Keratinocyte (primary cell): ENCODE results near the gene MRPS5. TPM values are rescaled to one million over a fixed set of nuclear protein-coding genes. Genes with fewer than 3 reads are reported as not detected.

Experiments used
- DNase-seq: peaks from one replicate; pipeline ENCODE4 v3.0.0-alpha.2; 2011; ENCODE audit warnings: low read depth, missing footprints, low spot score
- FAIRE-seq: peaks from 2 replicates; lab custom pipeline; 2011; peaks lifted over from hg19 to GRCh38; lab: Jason Lieb, UNC
- H2AFZ ChIP-seq: 2 replicates; pipeline ENCODE4 v1.6.0; 2012; ENCODE audit warnings: low read length, control low read depth, inconsistent platforms; ENCODE audit not compliant: control insufficient read depth
- H3K27ac ChIP-seq: 2 replicates; pipeline ENCODE4 v1.5.1; 2011; ENCODE audit warnings: low read length; ENCODE audit not compliant: control insufficient read depth, insufficient read depth
- H3K27me3 ChIP-seq: 3 replicates; pipeline ENCODE4 v1.6.0; 2011; ENCODE audit warnings: low read length; ENCODE audit not compliant: control insufficient read depth, insufficient read depth; ENCODE audit errors: extremely low read depth
- H3K36me3 ChIP-seq, 2 experiments: 2 replicates in 1 of 2; 3 replicates in 1 of 2; pipeline ENCODE4 v1.5.1; 2011; ENCODE audit warnings: low read length in 2 of 2, mild to moderate bottlenecking in 1 of 2; ENCODE audit not compliant: control insufficient read depth in 2 of 2, insufficient read depth in 2 of 2; ENCODE audit errors: extremely low read depth in 1 of 2
- H3K4me1 ChIP-seq: 3 replicates; pipeline ENCODE4 v1.5.1; 2011; ENCODE audit warnings: low read length; ENCODE audit not compliant: control insufficient read depth, insufficient read depth; ENCODE audit errors: extremely low read depth
- H3K4me2 ChIP-seq: 3 replicates; pipeline ENCODE4 v1.6.0; 2011; ENCODE audit warnings: low read depth, low read length; ENCODE audit not compliant: control insufficient read depth, insufficient read depth; ENCODE audit errors: extremely low read depth
- H3K4me3 ChIP-seq, 3 experiments: fragments of 200-600 bp in 1 of 3; sonication (generic) in 1 of 3; 2 replicates in 2 of 3; 3 replicates in 1 of 3; pipeline ENCODE4 v1.5.1; 2011 to 2016; ENCODE audit warnings: low read length in 3 of 3, mild to moderate bottlenecking in 3 of 3, control low read depth in 2 of 3, inconsistent platforms in 1 of 3, low read depth in 1 of 3, mixed read lengths in 1 of 3, mixed run types in 1 of 3, moderate library complexity in 1 of 3; ENCODE audit not compliant: control insufficient read depth in 2 of 3, insufficient read depth in 2 of 3; ENCODE audit errors: extremely low read depth in 1 of 3
- H3K79me2 ChIP-seq: 2 replicates; pipeline ENCODE4 v1.6.0; 2012; ENCODE audit warnings: low read length; ENCODE audit not compliant: control insufficient read depth, insufficient read depth
- H3K9ac ChIP-seq: 3 replicates; pipeline ENCODE4 v1.6.0; 2011; ENCODE audit warnings: low read length; ENCODE audit not compliant: control insufficient read depth, insufficient read depth; ENCODE audit errors: extremely low read depth
- H3K9me1 ChIP-seq: 3 replicates; pipeline ENCODE4 v1.6.0; 2011; ENCODE audit warnings: low read length; ENCODE audit not compliant: control insufficient read depth, insufficient read depth; ENCODE audit errors: extremely low read depth
- H3K9me3 ChIP-seq: 2 replicates; pipeline ENCODE4 v1.5.1; 2012; ENCODE audit warnings: low read depth, low read length; ENCODE audit not compliant: control insufficient read depth
- H4K20me1 ChIP-seq: 3 replicates; pipeline ENCODE4 v1.6.0; 2011; ENCODE audit warnings: low read length; ENCODE audit not compliant: control insufficient read depth, insufficient read depth; ENCODE audit errors: extremely low read depth
- CTCF ChIP-seq, 3 experiments: IDR thresholded peaks in 1 of 3; conservative IDR thresholded peaks in 1 of 3; optimal IDR thresholded peaks in 1 of 3; 2 replicates in 2 of 3; 3 replicates in 1 of 3; pipeline versions ENCODE3 to v1.5.1; 2011; ENCODE audit warnings: low read length in 3 of 3, mild to moderate bottlenecking in 3 of 3, moderate library complexity in 2 of 3, control low read depth in 1 of 3, inconsistent platforms in 1 of 3; ENCODE audit not compliant: insufficient read depth in 2 of 3; ENCODE audit errors: extremely low read depth in 1 of 3
- EZH2 ChIP-seq: IDR thresholded peaks from one replicate; pipeline ENCODE4 v1.6.1; 2012; ENCODE audit warnings: inconsistent platforms, mild to moderate bottlenecking, low read length, moderate library complexity
- dilution Hi-C: fragments of 300-500 bp; cut with MboI; formaldehyde crosslinking; loops from one replicate; pipeline ENCODE4 v1.7.0; 2020; ENCODE audit warnings: low sequenced_read_pairs; ENCODE audit not compliant: extremely low pct_ligation_motif_present
- polyA plus RNA-seq, 5 experiments: library from polyadenylated mRNA; depleted of rRNA in 3 of 5; stranded (reverse) in 3 of 5; stranded (forward) in 1 of 5; unstranded in 1 of 5; fragments of >200 nt; gene quantifications; 1 replicate in 1 of 5; 2 replicates in 3 of 5; 3 replicates in 1 of 5; pipeline versions ENCODE4 v1.2.1 to v1.2.3, GENCODE V29; 2011 to 2012; ENCODE audit warnings: missing spikeins in 2 of 5, low read depth in 1 of 5, low replicate concordance in 1 of 5

The MRPS5 gene
- polyA plus RNA-seq, 1 donor (not counting 4 experiments of a cell fraction or from before 2014, with no cell fraction given), result 64.9 TPM

- Histone ChIP-seq H3K9me3 (no peaks in the 10 kb centered on the region), H3K27me3 (peaks cover 8% of the 10 kb centered on the region), H3K4me1 (peaks cover 1% of the 10 kb centered on the region), H3K27ac (no peak overlapping the region), H4K20me1 (no peaks in the 10 kb centered on the region), H3K4me3 (no peak overlapping the region), H2AFZ (no peak overlapping the region), H3K4me2 (no peak overlapping the region), H3K79me2 (no peaks in the 10 kb centered on the region), H3K9me1 (no peaks in the 10 kb centered on the region), H3K9ac (no peak overlapping the region), H3K36me3 (no peaks in the 10 kb centered on the region)
- DNase-seq, result no peak
- no peak for FAIRE-seq
- dilution Hi-C loops, result no loop called here
- TF ChIP-seq EZH2, result no peak
- TF ChIP-seq CTCF (optimal IDR thresholded peaks at IDR 0.05 in 1 of 3, IDR thresholded peaks at IDR 0.05 in 1 of 3, conservative IDR thresholded peaks at IDR 0.05 in 1 of 3; ENCODE audit: extremely low read depth in 1 of 3, insufficient read depth in 2 of 3, low read length in 3 of 3), result no peak
Observed at GRCh38 chr2:95057535-95058370, 63.9 kb downstream of the MRPS5 start.

- Histone ChIP-seq H2AFZ (no peak overlapping the region), H3K9me1 (no peaks in the 10 kb centered on the region), H3K4me1 (peaks cover 4% of the 10 kb centered on the region), H3K4me2 (no peak overlapping the region), H3K79me2 (no peaks in the 10 kb centered on the region), H3K36me3 (no peaks in the 10 kb centered on the region), H3K4me3 (no peak overlapping the region), H3K9me3 (no peaks in the 10 kb centered on the region), H3K27ac (no peak overlapping the region), H3K27me3 (peaks cover 8% of the 10 kb centered on the region), H4K20me1 (no peaks in the 10 kb centered on the region), H3K9ac (no peak overlapping the region)
- DNase-seq (no peak), FAIRE-seq (no peak)
- TF ChIP-seq EZH2 (no peak), CTCF (optimal IDR thresholded peaks at IDR 0.05 in 1 of 3, IDR thresholded peaks at IDR 0.05 in 1 of 3, conservative IDR thresholded peaks at IDR 0.05 in 1 of 3; ENCODE audit: extremely low read depth in 1 of 3, insufficient read depth in 2 of 3, low read length in 3 of 3) (no peak)
- dilution Hi-C loops, result no loop called here
Observed at GRCh38 chr2:95056461-95057459, 64.8 kb downstream of the MRPS5 start.
